T-helper 22 cell (primary cell): ENCODE measurements around the gene ADRM1.

Source experiments
- DNase-seq: peaks from one replicate; pipeline ENCODE4 v3.0.0-alpha.2; 2020; ENCODE audit warnings: low read depth

Gene ADRM1

GRCh38 chr20:62280303-62280702 lies 22.5 kb upstream of the ADRM1 start:
- DNase-seq = no peak

- DNase-seq = no peak
These were observed 21.4 kb upstream of the ADRM1 start for GRCh38 chr20:62281161-62281933.

GRCh38 chr20:62282103-62282502 lies 20.7 kb upstream of the ADRM1 start:
- DNase-seq = no peak

GRCh38 chr20:62282877-62283503 lies 19.8 kb upstream of the ADRM1 start:
- no peak for DNase-seq

GRCh38 chr20:62284448-62284847 lies 18.3 kb upstream of the ADRM1 start:
- no peak for DNase-seq

- DNase-seq = no peak
These were observed 17.6 kb upstream of the ADRM1 start for GRCh38 chr20:62285151-62285550.

GRCh38 chr20:62285722-62286121 lies 17.1 kb upstream of the ADRM1 start:
- no peak for DNase-seq

GRCh38 chr20:62286493-62287064 lies 16.2 kb upstream of the ADRM1 start:
- no peak for DNase-seq

- DNase-seq = no peak
These were observed 15.7 kb upstream of the ADRM1 start for GRCh38 chr20:62287129-62287528.

GRCh38 chr20:62287759-62288534 lies 14.8 kb upstream of the ADRM1 start:
- DNase-seq = no peak

GRCh38 chr20:62288535-62289105 lies 14.2 kb upstream of the ADRM1 start:
- no peak for DNase-seq

- no peak for DNase-seq
These were observed 13.7 kb upstream of the ADRM1 start for GRCh38 chr20:62289131-62289530.

GRCh38 chr20:62289898-62290297 lies 12.9 kb upstream of the ADRM1 start:
- DNase-seq = no peak

GRCh38 chr20:62291251-62292066 lies 11.3 kb upstream of the ADRM1 start:
- no peak for DNase-seq

GRCh38 chr20:62292108-62292507 lies 10.7 kb upstream of the ADRM1 start:
- no peak for DNase-seq

GRCh38 chr20:62293111-62293784 lies 9.5 kb upstream of the ADRM1 start:
- DNase-seq = no peak

GRCh38 chr20:62293946-62294345 lies 8.9 kb upstream of the ADRM1 start:
- DNase-seq = no peak

GRCh38 chr20:62294516-62294915 lies 8.3 kb upstream of the ADRM1 start:
- no peak for DNase-seq

GRCh38 chr20:62296724-62297448 lies 5.9 kb upstream of the ADRM1 start:
- DNase-seq = no peak
